ENCODE data around the gene KDM5C. TPM values are rescaled to one million over a fixed set of nuclear protein-coding genes. Genes with fewer than 3 reads are reported as not detected.

Gene KDM5C
- total RNA-seq, 6 experiments from 2014 or later, result 57.9 to 65.9 (median 61.4) TPM

- TF ChIP-seq CTCF (IDR thresholded peaks at IDR 0.05), result no peak
- no peaks in the 10 kb centered on the region for H3K9me3 Mint-ChIP-seq
- H3K27me3 Mint-ChIP-seq (ENCODE audit: insufficient read depth), result no peaks in the 10 kb centered on the region; the same call in 1 of the 2 replicates
- peaks cover 8% of the 10 kb centered on the region; the same call in 1 of the 2 replicates for H3K36me3 Mint-ChIP-seq (ENCODE audit: low read depth)
- H3K4me1 Mint-ChIP-seq (ENCODE audit: low read depth), result no peaks in the 10 kb centered on the region
- no peak overlapping the region for H3K4me3 Mint-ChIP-seq
- no peak for DNase-seq
- H3K27ac Mint-ChIP-seq, result no peak overlapping the region
Observed at GRCh38 chrX:53247928-53248327, 22.9 kb upstream of the KDM5C start.

DNA sequence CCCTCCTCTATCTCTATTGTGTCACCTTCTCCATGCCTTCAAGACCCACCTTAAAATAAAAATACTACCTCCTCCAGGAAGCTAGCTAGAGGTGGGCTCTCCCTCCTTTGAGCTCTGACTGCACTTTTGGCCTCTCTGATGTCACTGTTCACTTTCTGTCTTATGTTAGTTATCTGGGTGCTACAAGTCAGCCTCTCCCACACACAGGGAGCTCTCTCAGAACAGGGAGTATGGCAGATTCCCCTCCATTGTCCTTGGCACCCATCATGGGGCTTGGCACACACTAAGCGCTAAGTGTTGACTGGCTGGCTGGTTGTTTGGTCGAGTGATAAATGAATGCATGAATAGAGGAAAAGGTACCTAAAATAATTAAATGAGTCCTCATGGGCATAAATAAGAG is 21.2 kb upstream of the KDM5C start:
- no peak for TF ChIP-seq CTCF (IDR thresholded peaks at IDR 0.05)
- H3K4me1 Mint-ChIP-seq (ENCODE audit: low read depth), result no peaks in the 10 kb centered on the region
- no peak overlapping the region for H3K27ac Mint-ChIP-seq
- no peak for DNase-seq
- H3K36me3 Mint-ChIP-seq (ENCODE audit: low read depth), result peaks cover 6% of the 10 kb centered on the region; the same call in 1 of the 2 replicates
- no peaks in the 10 kb centered on the region; the same call in 1 of the 2 replicates for H3K27me3 Mint-ChIP-seq (ENCODE audit: insufficient read depth)
- H3K9me3 Mint-ChIP-seq, result no peaks in the 10 kb centered on the region
- H3K4me3 Mint-ChIP-seq, result no peak overlapping the region

DNA sequence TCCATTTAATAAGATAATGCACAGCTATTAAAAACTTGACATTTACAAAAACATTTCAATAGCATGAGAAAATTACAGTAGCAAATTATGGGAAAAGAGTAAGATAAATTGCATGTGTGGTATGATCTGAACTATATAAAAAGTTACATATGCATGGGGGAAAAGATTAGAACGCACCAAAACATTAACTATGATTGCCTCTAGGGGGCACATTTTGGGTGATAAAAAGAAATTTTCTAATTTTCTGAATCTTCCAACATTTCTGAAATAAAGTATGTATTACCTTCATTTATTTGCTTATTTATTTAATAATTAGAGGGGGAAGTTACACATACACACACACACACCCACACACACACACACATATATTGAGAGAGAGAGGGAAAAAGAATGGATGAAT is 19.6 kb upstream of the KDM5C start:
- H3K4me1 Mint-ChIP-seq (ENCODE audit: low read depth), result no peaks in the 10 kb centered on the region
- H3K4me3 Mint-ChIP-seq, result no peak overlapping the region
- H3K36me3 Mint-ChIP-seq (ENCODE audit: low read depth), result peaks cover 6% of the 10 kb centered on the region; the same call in 1 of the 2 replicates
- no peaks in the 10 kb centered on the region for H3K9me3 Mint-ChIP-seq
- TF ChIP-seq CTCF (IDR thresholded peaks at IDR 0.05), result peak; percentile 69
- DNase-seq, result no peak
- no peak overlapping the region for H3K27ac Mint-ChIP-seq
- H3K27me3 Mint-ChIP-seq (ENCODE audit: insufficient read depth), result no peaks in the 10 kb centered on the region; the same call in 1 of the 2 replicates

DNA sequence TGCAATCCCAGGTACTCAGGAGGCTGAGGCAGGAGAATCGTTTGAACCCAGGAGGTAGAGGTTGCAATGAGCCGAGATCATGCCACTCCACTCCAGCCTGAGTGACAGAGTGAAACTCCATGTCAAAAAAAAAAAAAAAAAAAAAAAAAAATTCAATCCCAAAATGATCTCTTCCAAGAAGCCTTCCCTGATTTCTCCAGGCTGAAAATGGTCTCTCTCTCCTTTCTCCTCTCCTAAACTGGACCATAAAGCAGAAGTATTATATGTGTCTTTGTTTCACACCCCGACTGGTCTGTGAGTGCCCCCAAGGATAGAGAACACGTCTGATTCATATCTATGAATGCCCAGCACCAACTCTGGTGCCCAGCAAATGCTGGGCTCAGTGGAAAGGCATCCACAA is 17.3 kb upstream of the KDM5C start:
- H3K36me3 Mint-ChIP-seq (ENCODE audit: low read depth), result peaks cover 12% of the 10 kb centered on the region
- no peak for TF ChIP-seq CTCF (IDR thresholded peaks at IDR 0.05)
- H3K9me3 Mint-ChIP-seq, result no peaks in the 10 kb centered on the region

GRCh38 chrX:53241558-53241957 is 16.6 kb upstream of the KDM5C start:
- Mint-ChIP-seq H3K27me3 (ENCODE audit: insufficient read depth) (no peaks in the 10 kb centered on the region), H3K4me3 (no peak overlapping the region), H3K4me1 (ENCODE audit: low read depth) (no peaks in the 10 kb centered on the region), H3K36me3 (ENCODE audit: low read depth) (peaks cover 12% of the 10 kb centered on the region), H3K27ac (no peak overlapping the region), H3K9me3 (no peaks in the 10 kb centered on the region)
- TF ChIP-seq CTCF (IDR thresholded peaks at IDR 0.05), result no peak
- DNase-seq, result no peak

More for the DNA sequence above, 17.3 kb upstream of the KDM5C start:
- DNase-seq, result no peak
- Mint-ChIP-seq H3K27ac (no peak overlapping the region), H3K27me3 (ENCODE audit: insufficient read depth) (no peaks in the 10 kb centered on the region), H3K4me1 (ENCODE audit: low read depth) (no peaks in the 10 kb centered on the region), H3K4me3 (no peak overlapping the region)

DNA sequence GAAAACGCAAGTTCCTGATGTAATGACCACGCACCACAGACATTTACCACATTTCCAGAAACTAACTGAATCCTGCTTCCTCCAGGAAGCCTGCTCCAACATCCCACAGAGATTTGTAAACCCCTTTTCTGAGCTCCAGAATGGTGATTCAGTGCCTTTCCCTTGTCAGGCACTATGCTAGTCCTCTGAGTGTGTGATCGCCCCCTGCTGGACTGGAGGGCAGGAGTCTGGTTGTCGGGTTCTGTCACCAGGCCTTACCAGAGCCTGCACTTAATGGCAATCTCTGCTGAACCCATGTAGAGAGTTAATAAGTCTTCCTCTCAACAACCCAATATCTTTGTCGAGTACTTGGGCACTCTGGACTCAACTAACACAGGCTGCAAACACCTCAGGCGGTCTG is 14.5 kb upstream of the KDM5C start:
- Mint-ChIP-seq H3K36me3 (ENCODE audit: low read depth) (peaks cover 7% of the 10 kb centered on the region), H3K27ac (no peak overlapping the region), H3K4me1 (ENCODE audit: low read depth) (no peaks in the 10 kb centered on the region), H3K27me3 (ENCODE audit: insufficient read depth) (peaks cover 3% of the 10 kb centered on the region; the same call in 1 of the 2 replicates), H3K4me3 (no peak overlapping the region), H3K9me3 (no peaks in the 10 kb centered on the region)
- DNase-seq, result no peak
- peak; percentile 21; the same call in 1 of the 2 replicates for TF ChIP-seq CTCF (IDR thresholded peaks at IDR 0.05)

All from HFFc6 (cell line).